Measurements from ENCODE around the gene GTF2H3.
A peak's percentile ranks its signal among the peaks of the same experiment; 100 is the strongest.

The GTF2H3 gene

DNA sequence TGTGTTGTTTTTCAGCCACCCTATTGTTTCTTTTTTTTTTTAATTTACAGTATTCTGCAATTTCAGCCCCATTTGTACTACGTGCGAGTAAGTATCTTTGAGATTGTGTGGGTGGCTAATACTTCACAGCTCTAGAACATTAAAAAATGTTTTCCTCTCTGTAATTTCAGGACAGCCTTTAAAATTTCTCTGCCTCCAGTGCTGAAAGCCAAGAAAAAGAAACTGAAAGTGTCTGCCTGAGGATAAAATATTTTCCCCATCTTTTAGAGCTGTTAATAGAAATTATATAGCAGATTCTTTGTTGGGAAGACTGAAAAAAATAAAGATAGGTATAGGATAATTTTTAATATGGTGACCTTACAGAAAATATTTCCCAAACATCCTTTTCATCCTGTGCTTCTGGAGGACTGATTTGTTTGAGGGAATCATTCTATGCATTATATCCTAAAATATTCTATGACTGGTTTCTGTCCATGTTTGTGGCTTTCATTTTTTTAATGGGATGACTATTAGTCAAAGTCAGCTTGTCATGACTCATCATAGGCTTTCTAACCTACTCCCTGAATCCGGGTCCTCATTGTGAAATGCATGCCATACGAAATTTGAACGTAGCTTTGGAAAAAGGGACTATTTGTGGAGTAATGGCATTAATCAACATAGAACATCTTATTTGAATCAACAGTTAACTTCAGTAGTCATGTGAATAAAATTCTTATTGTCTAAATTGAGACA, 26.5 kb downstream of the GTF2H3 start:
- H3K27me3 ChIP-seq (replicated peaks; ENCODE audit: control insufficient read depth, insufficient read depth, low read length) = no peaks in the 10 kb centered on the region
- no peak for TF ChIP-seq CTCF (IDR thresholded peaks at IDR 0.05; ENCODE audit: insufficient read depth, low read length, poor library complexity, severe bottlenecking)
- no peak for DNase-seq (ENCODE audit: extremely low read depth, insufficient read length)
- H3K4me3 ChIP-seq (replicated peaks; ENCODE audit: low read depth, low read length) = no peak overlapping the region
- H3K36me3 ChIP-seq (ENCODE audit: control insufficient read depth, insufficient read depth, low read length) = no peaks in the 10 kb centered on the region

GRCh38 chr12:123667771-123668170, 34.1 kb downstream of the GTF2H3 start:
- H3K36me3 ChIP-seq (ENCODE audit: control insufficient read depth, insufficient read depth, low read length) = no peaks in the 10 kb centered on the region
- H3K4me3 ChIP-seq (replicated peaks; ENCODE audit: low read depth, low read length) = no peak overlapping the region
- no peaks in the 10 kb centered on the region for H3K27me3 ChIP-seq (replicated peaks; ENCODE audit: control insufficient read depth, insufficient read depth, low read length)
- no peak for TF ChIP-seq CTCF (IDR thresholded peaks at IDR 0.05; ENCODE audit: insufficient read depth, low read length, poor library complexity, severe bottlenecking)
- no peak for DNase-seq (ENCODE audit: extremely low read depth, insufficient read length)

GRCh38 chr12:123670882-123671728, 37.5 kb downstream of the GTF2H3 start, which contains the start of gene TCTN2:
TCTN2 (plus strand) TSS chr12:123671113; CDS start chr12:123671241, 128 bp downstream.
- Histone ChIP-seq H3K36me3 (ENCODE audit: control insufficient read depth, insufficient read depth, low read length) (no peaks in the 10 kb centered on the region), H3K4me3 (replicated peaks; ENCODE audit: low read depth, low read length) (peak within 1 kb of the TSS; percentile 88), H3K27me3 (replicated peaks; ENCODE audit: control insufficient read depth, insufficient read depth, low read length) (no peaks in the 10 kb centered on the region)
- no peak for TF ChIP-seq CTCF (IDR thresholded peaks at IDR 0.05; ENCODE audit: insufficient read depth, low read length, poor library complexity, severe bottlenecking)
- peak; percentile 90 for DNase-seq (ENCODE audit: extremely low read depth, insufficient read length)

GRCh38 chr12:123671876-123672275, 38.2 kb downstream of the GTF2H3 start:
- Histone ChIP-seq H3K4me3 (replicated peaks; ENCODE audit: low read depth, low read length) (no peak overlapping the region), H3K27me3 (replicated peaks; ENCODE audit: control insufficient read depth, insufficient read depth, low read length) (no peaks in the 10 kb centered on the region), H3K36me3 (ENCODE audit: control insufficient read depth, insufficient read depth, low read length) (no peaks in the 10 kb centered on the region; the same call in 1 of the 2 replicates)
- no peak for DNase-seq (ENCODE audit: extremely low read depth, insufficient read length)
- TF ChIP-seq CTCF (IDR thresholded peaks at IDR 0.05; ENCODE audit: insufficient read depth, low read length, poor library complexity, severe bottlenecking) = no peak

DNA sequence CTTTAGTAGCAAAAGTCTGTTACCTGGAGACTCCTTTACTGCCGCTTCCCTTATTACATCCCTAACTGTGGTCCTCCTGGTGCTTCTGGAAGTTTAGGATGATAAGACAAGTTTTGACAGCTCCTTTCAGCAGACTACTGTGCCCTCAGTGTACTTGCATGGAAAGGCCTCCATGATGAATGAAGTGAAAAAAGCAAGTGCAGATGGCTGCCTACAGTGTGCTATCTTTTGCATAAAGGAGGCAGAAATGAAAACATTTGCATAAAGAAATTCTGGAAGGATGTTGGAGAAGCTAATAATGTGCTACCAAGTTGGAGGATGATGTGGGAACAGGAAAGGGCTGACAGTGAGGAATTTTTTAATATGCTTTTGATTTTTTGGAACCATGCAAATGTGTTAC, 41.8 kb downstream of the GTF2H3 start:
- no peaks in the 10 kb centered on the region; the same call in 1 of the 2 replicates for H3K36me3 ChIP-seq (ENCODE audit: control insufficient read depth, insufficient read depth, low read length)
- no peak for DNase-seq (ENCODE audit: extremely low read depth, insufficient read length)
- H3K4me3 ChIP-seq (replicated peaks; ENCODE audit: low read depth, low read length) = no peak overlapping the region
- no peaks in the 10 kb centered on the region for H3K27me3 ChIP-seq (replicated peaks; ENCODE audit: control insufficient read depth, insufficient read depth, low read length)
- no peak for TF ChIP-seq CTCF (IDR thresholded peaks at IDR 0.05; ENCODE audit: insufficient read depth, low read length, poor library complexity, severe bottlenecking)
